ENCODE data around the gene ABTB2. TPM values are rescaled to one million over a fixed set of nuclear protein-coding genes. Genes with fewer than 3 reads are reported as not detected.
A peak's percentile ranks its signal among the peaks of the same experiment; 100 is the strongest.

ABTB2 gene
- total and polyA plus RNA-seq, 2 experiments from 2014 or later: 8.7 to 9.9 TPM

DNA sequence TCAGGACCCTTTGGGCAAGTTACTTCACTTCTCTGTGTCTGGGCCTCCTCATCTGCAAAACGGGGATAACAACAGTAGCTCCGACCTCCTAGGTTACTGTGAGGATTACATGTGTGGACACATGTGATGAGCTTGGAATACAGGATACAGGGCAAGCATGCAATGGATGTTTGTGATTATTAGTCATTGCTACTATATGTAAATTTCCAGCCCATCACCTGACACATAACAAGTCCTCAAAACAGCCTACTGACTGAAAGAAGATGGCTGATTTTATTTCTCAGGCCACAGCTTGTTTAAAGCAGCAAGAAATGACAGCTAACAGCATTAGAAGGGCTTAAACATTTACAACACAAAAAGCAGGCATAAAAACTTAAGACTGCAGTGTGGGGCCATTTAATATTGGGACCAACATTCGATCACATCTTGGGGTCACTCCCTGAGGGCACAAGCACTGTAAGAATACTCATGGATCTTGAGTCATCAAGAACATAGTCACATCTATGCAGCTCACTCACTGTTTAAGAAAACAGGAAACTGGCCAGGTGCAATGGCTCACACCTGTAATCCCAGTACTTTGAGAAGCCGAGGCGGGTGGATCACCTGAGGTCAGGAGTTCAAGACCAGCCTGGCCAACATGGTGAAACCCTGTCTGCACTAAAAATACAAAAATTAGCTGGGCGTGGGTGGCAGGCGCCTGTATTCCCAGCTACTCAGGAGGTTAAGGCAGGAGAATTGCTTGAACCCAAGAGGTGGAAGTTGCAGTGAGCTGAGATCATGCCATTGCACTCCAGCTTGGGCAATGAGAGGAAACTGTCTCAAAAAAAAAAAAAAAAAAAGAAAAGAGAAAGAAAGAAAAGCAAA, 49.5 kb downstream of the ABTB2 start:
- in situ Hi-C loops (cut with MboI): no loop called here
- DNase-seq: peak; percentile 66
- H3K9me3 ChIP-seq (ENCODE audit: low read depth): no peaks in the 10 kb centered on the region
- no peaks in the 10 kb centered on the region for H3K27me3 ChIP-seq (replicated peaks; ENCODE audit: insufficient read depth)
- H3F3A ChIP-seq (ENCODE audit: insufficient read depth): peaks cover 19% of the 10 kb centered on the region
- H3K4me2 ChIP-seq (ENCODE audit: unreplicated experiment): peak overlapping the region; percentile 73
- no peaks in the 10 kb centered on the region for H4K20me1 ChIP-seq (ENCODE audit: insufficient read depth)
- peaks cover 23% of the 10 kb centered on the region for H3K4me1 ChIP-seq (ENCODE audit: insufficient read depth)
- H3K79me2 ChIP-seq (ENCODE audit: insufficient read depth): peaks cover 49% of the 10 kb centered on the region
- no peak overlapping the region for H3K4me3 ChIP-seq
- peak overlapping the region; percentile 56 for H3K9ac ChIP-seq
- 37 to 38% methylated on average over 7 of the region's 7 CpGs for WGBS, 2 experiments (ENCODE audit: low coverage in 1 of 2, low lambda C conversion rate in 2 of 2, missing lambda C conversion rate in 2 of 2)
- H3K27ac ChIP-seq: peak overlapping the region; percentile 82
- H3K9me2 ChIP-seq (ENCODE audit: insufficient read depth): no peaks in the 10 kb centered on the region
- no peak overlapping the region for H2AFZ ChIP-seq
- TF ChIP-seq EZH2 (IDR thresholded peaks at IDR 0.05; ENCODE audit: insufficient read depth, poor library complexity, severe bottlenecking) (no peak), EZH2phosphoT487 (IDR thresholded peaks at IDR 0.05; ENCODE audit: insufficient read depth, low read depth) (no peak)
- no peaks in the 10 kb centered on the region for H3K36me3 ChIP-seq (ENCODE audit: low read depth)

DNA sequence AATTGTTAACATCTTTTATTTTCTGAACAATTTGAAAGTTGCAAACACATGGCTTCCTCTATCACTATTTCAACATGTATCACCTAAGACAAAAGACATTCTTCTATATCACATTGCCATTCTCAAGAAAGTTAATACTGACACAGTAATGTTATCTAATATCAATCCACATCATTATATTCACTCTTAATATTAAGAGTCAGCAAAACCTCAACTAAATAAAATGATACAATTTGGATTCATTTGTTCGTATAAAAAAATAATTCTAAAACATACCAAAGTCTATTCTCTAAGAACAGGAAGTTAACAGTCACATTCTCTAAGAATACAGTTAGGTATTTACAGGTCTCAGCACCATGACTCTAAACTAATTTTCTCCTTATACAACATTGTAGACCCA, 52.0 kb downstream of the ABTB2 start:
- WGBS, 2 experiments (ENCODE audit: low coverage in 1 of 2, low lambda C conversion rate in 2 of 2, missing lambda C conversion rate in 2 of 2): 95 to 97% methylated on average over 1 of the region's 1 CpG
- Histone ChIP-seq H3K36me3 (ENCODE audit: low read depth) (no peaks in the 10 kb centered on the region), H3K4me3 (no peak overlapping the region), H3K27ac (no peak overlapping the region), H3K27me3 (replicated peaks; ENCODE audit: insufficient read depth) (no peaks in the 10 kb centered on the region), H3K9me3 (ENCODE audit: low read depth) (no peaks in the 10 kb centered on the region), H2AFZ (no peak overlapping the region), H3F3A (ENCODE audit: insufficient read depth) (peaks cover 41% of the 10 kb centered on the region), H3K9me2 (ENCODE audit: insufficient read depth) (no peaks in the 10 kb centered on the region), H3K4me1 (ENCODE audit: insufficient read depth) (peaks cover 48% of the 10 kb centered on the region), H3K9ac (no peak overlapping the region), H3K79me2 (ENCODE audit: insufficient read depth) (peaks cover 30% of the 10 kb centered on the region), H4K20me1 (ENCODE audit: insufficient read depth) (no peaks in the 10 kb centered on the region), H3K4me2 (ENCODE audit: unreplicated experiment) (no peak overlapping the region)
- in situ Hi-C loops (cut with MboI): no loop called here
- no peak for DNase-seq
- no peak for TF ChIP-seq EZH2phosphoT487 (IDR thresholded peaks at IDR 0.05; ENCODE audit: insufficient read depth, low read depth)
- no peak for TF ChIP-seq EZH2 (IDR thresholded peaks at IDR 0.05; ENCODE audit: insufficient read depth, poor library complexity, severe bottlenecking)

DNA sequence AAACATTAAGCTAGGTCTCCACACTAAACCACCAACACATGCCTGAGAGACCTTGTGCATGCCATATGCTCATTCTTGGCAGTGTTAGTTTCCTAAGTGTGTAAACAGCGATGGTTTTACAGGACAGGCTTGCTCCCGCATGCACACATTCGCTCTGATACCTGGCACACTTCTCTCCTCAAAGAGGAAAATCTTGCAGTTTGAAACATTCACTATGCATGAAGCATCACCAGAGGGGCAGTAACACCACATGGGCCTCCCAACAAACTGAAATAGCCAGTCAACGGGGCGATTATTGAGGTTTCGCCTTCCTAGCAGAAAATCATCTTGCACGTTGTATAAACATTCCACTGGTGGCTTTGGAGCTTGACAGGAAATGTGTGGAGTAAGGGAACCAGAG, 52.6 kb downstream of the ABTB2 start:
- no peaks in the 10 kb centered on the region for H3K27me3 ChIP-seq (replicated peaks; ENCODE audit: insufficient read depth)

DNA sequence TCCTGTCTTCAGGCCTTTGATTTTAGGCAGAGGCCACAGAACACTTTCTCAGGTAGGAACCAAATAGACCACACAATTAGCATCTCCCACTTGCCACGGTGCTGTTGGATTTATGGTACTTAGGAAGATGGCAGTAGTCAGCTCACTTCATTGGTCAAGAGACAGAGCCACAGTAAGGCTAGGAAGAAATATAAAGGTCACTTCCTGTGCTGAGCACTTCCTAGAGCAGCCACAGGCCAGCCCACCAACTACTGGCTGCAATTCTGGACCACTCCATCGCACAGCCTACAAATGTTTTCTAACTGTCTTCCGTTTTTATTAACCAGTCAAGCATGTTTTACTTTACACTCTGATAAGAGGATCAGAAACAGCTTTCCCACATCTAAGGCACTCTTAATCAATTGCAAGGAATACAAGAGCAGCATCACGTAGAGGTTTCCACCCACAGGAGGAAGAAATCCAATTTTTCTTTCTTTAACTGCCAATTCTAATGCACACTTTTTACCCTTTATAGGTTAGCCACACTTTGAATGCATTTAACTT, 54.7 kb downstream of the ABTB2 start:
- H3F3A ChIP-seq (ENCODE audit: insufficient read depth): peaks cover 37% of the 10 kb centered on the region
- no peak overlapping the region for H2AFZ ChIP-seq
- H3K9me2 ChIP-seq (ENCODE audit: insufficient read depth): no peaks in the 10 kb centered on the region
- peaks cover 37% of the 10 kb centered on the region for H3K4me1 ChIP-seq (ENCODE audit: insufficient read depth)
- H3K79me2 ChIP-seq (ENCODE audit: insufficient read depth): peaks cover 39% of the 10 kb centered on the region
- H3K27me3 ChIP-seq (replicated peaks; ENCODE audit: insufficient read depth): no peaks in the 10 kb centered on the region
- H4K20me1 ChIP-seq (ENCODE audit: insufficient read depth): no peaks in the 10 kb centered on the region
- peak overlapping the region; percentile 54 for H3K4me2 ChIP-seq (ENCODE audit: unreplicated experiment)
- peak overlapping the region; percentile 78 for H3K27ac ChIP-seq
- DNase-seq: no peak
- no peaks in the 10 kb centered on the region for H3K9me3 ChIP-seq (ENCODE audit: low read depth)
- WGBS, 2 experiments (ENCODE audit: low coverage in 1 of 2, low lambda C conversion rate in 2 of 2, missing lambda C conversion rate in 2 of 2): 97 to 98% methylated on average over 4 of the region's 4 CpGs
- no peak overlapping the region for H3K9ac ChIP-seq
- TF ChIP-seq EZH2phosphoT487 (IDR thresholded peaks at IDR 0.05; ENCODE audit: insufficient read depth, low read depth): no peak
- in situ Hi-C loops (cut with MboI): no loop called here
- H3K4me3 ChIP-seq: no peak overlapping the region
- no peaks in the 10 kb centered on the region for H3K36me3 ChIP-seq (ENCODE audit: low read depth)

More for the DNA sequence above, 52.6 kb downstream of the ABTB2 start:
- peaks cover 25% of the 10 kb centered on the region for H3K79me2 ChIP-seq (ENCODE audit: insufficient read depth)
- TF ChIP-seq EZH2 (IDR thresholded peaks at IDR 0.05; ENCODE audit: insufficient read depth, poor library complexity, severe bottlenecking): no peak
- TF ChIP-seq EZH2phosphoT487 (IDR thresholded peaks at IDR 0.05; ENCODE audit: insufficient read depth, low read depth): no peak
- no peaks in the 10 kb centered on the region for H3K9me2 ChIP-seq (ENCODE audit: insufficient read depth)
- H3K27ac ChIP-seq: no peak overlapping the region
- WGBS, 2 experiments (ENCODE audit: low coverage in 1 of 2, low lambda C conversion rate in 2 of 2, missing lambda C conversion rate in 2 of 2): 91 to 92% methylated on average over 7 of the region's 7 CpGs
- H4K20me1 ChIP-seq (ENCODE audit: insufficient read depth): no peaks in the 10 kb centered on the region
- in situ Hi-C loops (cut with MboI): no loop called here
- H3K4me1 ChIP-seq (ENCODE audit: insufficient read depth): peaks cover 54% of the 10 kb centered on the region
- no peaks in the 10 kb centered on the region for H3K36me3 ChIP-seq (ENCODE audit: low read depth)
- DNase-seq: no peak
- no peaks in the 10 kb centered on the region for H3K9me3 ChIP-seq (ENCODE audit: low read depth)
- peaks cover 47% of the 10 kb centered on the region for H3F3A ChIP-seq (ENCODE audit: insufficient read depth)
- H3K4me3 ChIP-seq: no peak overlapping the region
- H3K4me2 ChIP-seq (ENCODE audit: unreplicated experiment): no peak overlapping the region
- no peak overlapping the region for H3K9ac ChIP-seq
- no peak overlapping the region for H2AFZ ChIP-seq

Measured in GM23248 (cell line).